GM12865 (cell line): ENCODE measurements around the gene LIPC.

Source experiments
- DNase-seq: peaks from one replicate; pipeline ENCODE4 v3.0.0; 2010; ENCODE audit warnings: low read depth
- H3K4me3 ChIP-seq: 2 replicates; pipeline ENCODE4 v1.5.1; 2011; ENCODE audit warnings: mild to moderate bottlenecking, low read depth, low read length, control low read depth
- TF ChIP-seq, protein P1 (sequence below): IDR thresholded peaks from 2 replicates; pipeline ENCODE4 v1.5.1; 2011; ENCODE audit warnings: low read length, control low read depth, low read depth, inconsistent platforms; ENCODE audit not compliant: insufficient read depth; ENCODE audit errors: missing control alignments

LIPC gene

DNA sequence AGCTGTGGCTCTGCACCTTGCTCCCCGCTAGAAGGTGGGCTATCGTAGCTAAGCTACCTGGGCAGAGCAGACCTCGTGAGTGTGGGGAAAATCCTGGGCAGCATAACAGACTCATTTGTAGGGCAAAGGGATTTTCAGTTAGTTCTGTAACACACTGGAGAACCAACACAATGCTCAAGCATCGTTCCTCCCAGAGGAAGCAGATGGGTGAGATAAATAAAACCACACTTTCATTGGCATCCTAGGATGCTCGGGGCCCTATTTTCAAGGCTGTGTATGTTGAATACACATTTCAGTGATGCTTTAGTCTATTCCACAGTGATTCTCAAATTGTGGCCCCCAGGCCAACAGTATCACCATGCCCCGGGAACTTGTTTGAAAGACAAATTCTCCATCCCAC lies 20.0 kb downstream of the LIPC start:
- DNase-seq, result no peak
- TF ChIP-seq, protein P1, sequence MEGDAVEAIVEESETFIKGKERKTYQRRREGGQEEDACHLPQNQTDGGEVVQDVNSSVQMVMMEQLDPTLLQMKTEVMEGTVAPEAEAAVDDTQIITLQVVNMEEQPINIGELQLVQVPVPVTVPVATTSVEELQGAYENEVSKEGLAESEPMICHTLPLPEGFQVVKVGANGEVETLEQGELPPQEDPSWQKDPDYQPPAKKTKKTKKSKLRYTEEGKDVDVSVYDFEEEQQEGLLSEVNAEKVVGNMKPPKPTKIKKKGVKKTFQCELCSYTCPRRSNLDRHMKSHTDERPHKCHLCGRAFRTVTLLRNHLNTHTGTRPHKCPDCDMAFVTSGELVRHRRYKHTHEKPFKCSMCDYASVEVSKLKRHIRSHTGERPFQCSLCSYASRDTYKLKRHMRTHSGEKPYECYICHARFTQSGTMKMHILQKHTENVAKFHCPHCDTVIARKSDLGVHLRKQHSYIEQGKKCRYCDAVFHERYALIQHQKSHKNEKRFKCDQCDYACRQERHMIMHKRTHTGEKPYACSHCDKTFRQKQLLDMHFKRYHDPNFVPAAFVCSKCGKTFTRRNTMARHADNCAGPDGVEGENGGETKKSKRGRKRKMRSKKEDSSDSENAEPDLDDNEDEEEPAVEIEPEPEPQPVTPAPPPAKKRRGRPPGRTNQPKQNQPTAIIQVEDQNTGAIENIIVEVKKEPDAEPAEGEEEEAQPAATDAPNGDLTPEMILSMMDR, result no peak
- H3K4me3 ChIP-seq, result no peak overlapping the region

DNA sequence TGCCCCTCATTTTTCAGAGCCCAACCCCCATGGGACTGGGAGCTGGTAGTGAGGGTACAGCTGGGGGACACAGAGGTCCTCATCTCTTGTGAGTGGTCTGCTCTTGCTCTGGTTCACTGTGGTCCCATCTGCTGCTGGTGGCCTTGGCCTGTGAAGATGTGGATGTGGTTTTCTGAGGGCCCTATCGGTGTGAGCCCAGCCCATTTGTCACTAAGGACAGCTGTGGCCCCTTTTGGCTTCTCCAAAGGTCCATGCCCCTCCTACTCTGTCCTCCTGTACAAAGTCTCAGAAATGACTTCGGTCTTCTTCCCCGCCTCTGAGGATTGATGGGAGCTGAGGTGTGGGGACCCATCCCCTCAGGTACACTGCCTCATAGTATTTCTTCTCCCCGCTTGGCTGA lies 21.0 kb downstream of the LIPC start:
- TF ChIP-seq, protein P1, result no peak
- no peak overlapping the region for H3K4me3 ChIP-seq
- DNase-seq, result no peak

DNA sequence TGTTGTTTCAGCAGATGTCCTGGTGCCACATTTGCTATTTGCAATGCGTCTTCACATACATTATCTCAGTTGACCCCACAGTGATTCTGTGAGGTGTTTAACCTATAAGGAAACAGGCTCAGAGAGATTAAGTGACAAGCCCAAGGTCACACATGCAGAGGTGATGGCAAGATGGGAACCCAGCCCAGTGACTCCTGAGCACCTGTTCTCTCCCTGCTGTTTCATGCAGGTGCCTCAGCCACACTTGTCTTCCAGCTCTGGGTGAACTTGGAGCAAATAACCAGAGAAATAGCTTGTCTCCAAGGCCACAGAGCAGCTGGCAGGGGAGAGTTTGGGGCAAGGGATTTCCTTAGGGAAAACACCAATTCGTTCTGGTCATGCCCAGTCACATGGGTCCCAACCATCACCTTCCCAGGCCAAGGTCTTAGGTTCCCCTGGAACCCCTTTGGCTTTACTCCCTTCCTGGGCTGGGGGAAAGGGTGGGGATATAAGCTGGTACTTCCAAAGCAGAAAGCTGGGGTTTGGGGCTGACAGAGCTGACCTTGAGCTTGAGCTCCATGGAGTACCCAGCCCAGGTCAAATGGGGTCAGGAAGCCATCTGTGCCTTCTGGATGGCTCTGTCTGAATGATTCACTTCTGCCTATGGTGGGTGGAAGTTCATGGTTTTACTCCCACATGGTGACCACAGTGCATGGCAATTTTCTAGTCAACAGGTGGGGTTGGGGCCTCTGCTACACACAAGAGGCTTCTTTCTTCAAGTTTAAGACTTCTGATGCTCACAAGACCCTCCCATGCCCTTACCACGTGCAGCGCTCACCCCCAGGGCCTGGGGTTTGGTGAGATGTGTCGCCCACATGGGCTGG lies 22.4 kb downstream of the LIPC start:
- no peak overlapping the region for H3K4me3 ChIP-seq
- DNase-seq, result peak; percentile 75
- TF ChIP-seq, protein P1, result no peak

DNA sequence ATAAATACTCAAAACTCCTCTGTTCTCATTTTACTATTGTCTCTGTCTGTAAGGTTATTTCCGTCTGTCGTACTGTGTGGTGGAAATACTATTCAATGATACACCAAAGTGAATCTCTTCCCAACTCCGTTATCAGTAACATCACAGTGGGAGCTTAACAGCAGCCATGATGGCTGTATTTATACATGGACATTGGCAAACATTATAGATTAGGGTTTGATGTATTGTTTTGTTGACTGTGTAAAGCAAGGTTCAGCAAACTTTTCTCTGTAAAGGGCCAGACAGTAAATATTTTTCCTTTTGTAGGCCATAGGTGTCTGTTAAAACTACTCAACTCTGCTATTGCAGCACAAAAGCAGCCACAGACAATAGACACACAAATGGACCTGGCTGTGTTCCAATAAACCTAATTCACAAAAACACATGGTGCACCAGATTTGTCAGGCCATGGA lies 23.2 kb downstream of the LIPC start:
- no peak for DNase-seq
- no peak overlapping the region for H3K4me3 ChIP-seq
- TF ChIP-seq, protein P1, result no peak

DNA sequence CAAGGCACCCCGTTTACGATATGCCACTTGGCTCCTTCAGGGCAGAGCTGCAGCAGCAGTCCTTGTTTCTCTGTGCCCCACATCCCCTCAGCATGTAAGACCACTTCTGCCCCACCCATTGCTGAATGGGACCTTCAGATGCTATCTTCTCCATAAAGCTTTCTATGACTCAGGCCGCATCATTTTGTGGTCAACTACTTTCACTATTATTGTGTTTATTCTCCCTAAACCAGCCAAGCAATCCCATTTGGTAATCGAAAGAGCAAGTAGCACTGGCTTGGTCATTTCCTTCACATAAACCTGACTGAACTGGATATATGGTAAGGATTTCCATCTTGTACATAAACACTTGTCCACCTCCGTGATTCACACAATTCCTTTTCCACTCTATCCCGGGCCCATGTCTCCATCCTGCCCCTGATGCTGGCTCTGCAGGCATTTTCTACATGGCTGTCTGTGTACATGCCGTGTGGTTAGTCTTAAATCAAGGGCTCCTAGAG lies 25.7 kb downstream of the LIPC start:
- peak overlapping the region; percentile 10; the same call in 1 of the 2 replicates for H3K4me3 ChIP-seq
- TF ChIP-seq, protein P1, result no peak
- peak; percentile 88 for DNase-seq

DNA sequence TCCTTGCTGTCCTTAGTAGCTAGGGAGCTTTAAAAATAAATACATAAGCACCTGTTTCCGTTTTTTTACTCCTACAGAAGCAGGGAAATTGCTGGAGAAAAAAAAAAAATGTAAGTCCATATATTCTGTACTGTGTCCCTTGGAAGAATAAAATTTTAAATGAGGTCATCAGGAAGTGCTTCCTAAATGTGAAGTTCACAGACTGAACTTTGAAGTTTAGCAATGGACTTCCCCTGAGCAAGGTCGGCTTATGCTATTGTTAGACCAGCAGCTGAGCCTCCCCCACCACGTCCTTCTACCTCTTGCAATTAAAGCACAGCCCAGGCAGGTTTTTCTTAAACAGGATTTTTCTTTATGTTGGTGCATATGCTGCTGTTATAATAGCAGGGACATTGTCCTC lies 26.3 kb downstream of the LIPC start:
- TF ChIP-seq, protein P1, result no peak
- DNase-seq, result peak; percentile 80
- 0 out of 2 replicates have a peak overlapping the region, but pooled peaks have one; percentile 10 for H3K4me3 ChIP-seq
